ENCODE data around the gene COL8A1.

- TF ChIP-seq CTCF (IDR thresholded peaks at IDR 0.05 in 2 of 3, conservative IDR thresholded peaks at IDR 0.05 in 1 of 3; ENCODE audit: borderline replicate concordance in 1 of 3, insufficient read depth in 1 of 3, low read depth in 2 of 3, low read length in 2 of 3) (no peak), FOSL1 (IDR thresholded peaks at IDR 0.05; ENCODE audit: low read depth) (no peak), MAX (IDR thresholded peaks at IDR 0.05) (no peak), ZNF274 (IDR thresholded peaks at IDR 0.05; ENCODE audit: low read depth, low read length) (no peak), POLR2AphosphoS5 (IDR thresholded peaks at IDR 0.05; ENCODE audit: low read depth, low read length) (no peak)
Measured at GRCh38 chr3:99637016-99637367, 1.4 kb upstream of the COL8A1 start.

All from HCT116 (cell line).